H1 (cell line): ENCODE data around the gene TSPAN33. TPM values are rescaled to one million over a fixed set of nuclear protein-coding genes. Genes with fewer than 3 reads are reported as not detected.

Source experiments
- CHD7 ChIP-seq: fragments of 300-600 bp; sonication (generic); IDR thresholded peaks from 2 replicates; pipeline ENCODE4 v1.7.1; 2012; ENCODE audit warnings: low read length, moderate library complexity, mild to moderate bottlenecking, inconsistent platforms; ENCODE audit not compliant: insufficient replicate concordance
- polyA plus RNA-seq, 7 experiments: library from polyadenylated mRNA; depleted of rRNA in 3 of 7; stranded (reverse) in 5 of 7; unstranded in 2 of 7; fragments of >200 nt in 5 of 7; fragments of 200-250 nt in 2 of 7; gene quantifications; 1 replicate in 5 of 7; 2 replicates in 1 of 7; 4 replicates in 1 of 7; pipeline versions ENCODE4 v1.2.1 to v1.2.3, GENCODE V29; 2011 to 2013; ENCODE audit warnings: missing spikeins in 2 of 7, mixed read lengths in 2 of 7
- total RNA-seq: library from RNA; stranded (reverse); fragmentation: NEBNext Ultra II Directional; extraction: Animal tissue kit (Norgen Biotek cat#: 25700); gene quantifications from 2 replicates; pipeline ENCODE4 v1.2.1, GENCODE V29; 2021

Gene TSPAN33
- total and polyA plus RNA-seq, 2 of the 8 experiments (the other 6 are each of a cell fraction or from before 2014, with no cell fraction given) = 42.8 to 47.1 TPM

- TF ChIP-seq CHD7 = no peak
Measured at GRCh38 chr7:129123510-129123857, 21.0 kb upstream of the TSPAN33 start (continued).
